ENCODE measurements around the gene METTL4.

Gene METTL4
- total RNA-seq = 29.6 to 31.4 reads per million in 2 experiments

GRCh38 chr18:2571200-2572170 is at the start of gene METTL4, which contains the start of gene NDC80:
TSS of gene METTL4 (minus strand) at chr18:2571505. CDS start at chr18:2567216, 4,289 bp downstream.
TSS of gene NDC80 (plus strand) at chr18:2571557. CDS start at chr18:2572986, 1,429 bp downstream.
- peak; percentile 76 for DNase-seq (ENCODE audit: low read depth)

GRCh38 chr18:2618009-2618408 is 46.7 kb upstream of the METTL4 start:
- no peak for DNase-seq (ENCODE audit: low read depth)

GRCh38 chr18:2617401-2617998 is 46.2 kb upstream of the METTL4 start:
- DNase-seq (ENCODE audit: low read depth) = no peak

- DNase-seq (ENCODE audit: low read depth) = no peak
These were observed 41.7 kb upstream of the METTL4 start for GRCh38 chr18:2612996-2613395.

GRCh38 chr18:2610549-2610948 is 39.2 kb upstream of the METTL4 start:
- DNase-seq (ENCODE audit: low read depth) = no peak

- no peak for DNase-seq (ENCODE audit: low read depth)
These were observed 38.3 kb upstream of the METTL4 start for GRCh38 chr18:2609604-2610003.

- no peak for DNase-seq (ENCODE audit: low read depth)
These were observed 35.0 kb upstream of the METTL4 start for GRCh38 chr18:2606335-2606734.

- no peak for DNase-seq (ENCODE audit: low read depth)
These were observed 31.5 kb upstream of the METTL4 start for GRCh38 chr18:2602844-2603243.

- no peak for DNase-seq (ENCODE audit: low read depth)
These were observed 26.3 kb upstream of the METTL4 start for GRCh38 chr18:2597639-2598038.

- no peak for DNase-seq (ENCODE audit: low read depth)
These were observed 19.0 kb upstream of the METTL4 start for GRCh38 chr18:2590303-2590702.

- DNase-seq (ENCODE audit: low read depth) = no peak
These were observed 18.2 kb upstream of the METTL4 start for GRCh38 chr18:2589345-2590068.

GRCh38 chr18:2588666-2589344 is 17.5 kb upstream of the METTL4 start:
- DNase-seq (ENCODE audit: low read depth) = no peak

GRCh38 chr18:2587788-2588187 is 16.5 kb upstream of the METTL4 start:
- DNase-seq (ENCODE audit: low read depth) = no peak

- DNase-seq (ENCODE audit: low read depth) = no peak
These were observed 2.1 kb upstream of the METTL4 start for GRCh38 chr18:2573408-2573807.

- DNase-seq (ENCODE audit: low read depth) = no peak
These were observed 1.6 kb upstream of the METTL4 start for GRCh38 chr18:2572892-2573291.

- no peak for DNase-seq (ENCODE audit: low read depth)
These were observed 865 bp upstream of the METTL4 start for GRCh38 chr18:2572171-2572569.

- peak; percentile 48 for DNase-seq (ENCODE audit: low read depth)
These were observed 519 bp downstream of the METTL4 start for GRCh38 chr18:2570772-2571199.

- DNase-seq (ENCODE audit: low read depth) = no peak
These were observed 1.7 kb downstream of the METTL4 start for GRCh38 chr18:2569338-2570207.

- DNase-seq (ENCODE audit: low read depth) = no peak
These were observed 2.7 kb downstream of the METTL4 start for GRCh38 chr18:2568605-2569004.

GRCh38 chr18:2568129-2568528 is 3.2 kb downstream of the METTL4 start:
- no peak for DNase-seq (ENCODE audit: low read depth)

- DNase-seq (ENCODE audit: low read depth) = no peak
These were observed 6.9 kb downstream of the METTL4 start for GRCh38 chr18:2564373-2564772.
